Activated T-helper 9 cell treated with anti-CD3 and anti-CD28 coated beads, Interleukin-2, amount 50 U/mL, for 16 hours (primary cell): ENCODE results near the gene AMER3.

Source experiments
- DNase-seq: peaks from one replicate; pipeline ENCODE4 v3.0.0-alpha.2; 2020; ENCODE audit warnings: low read depth

AMER3 gene

DNA sequence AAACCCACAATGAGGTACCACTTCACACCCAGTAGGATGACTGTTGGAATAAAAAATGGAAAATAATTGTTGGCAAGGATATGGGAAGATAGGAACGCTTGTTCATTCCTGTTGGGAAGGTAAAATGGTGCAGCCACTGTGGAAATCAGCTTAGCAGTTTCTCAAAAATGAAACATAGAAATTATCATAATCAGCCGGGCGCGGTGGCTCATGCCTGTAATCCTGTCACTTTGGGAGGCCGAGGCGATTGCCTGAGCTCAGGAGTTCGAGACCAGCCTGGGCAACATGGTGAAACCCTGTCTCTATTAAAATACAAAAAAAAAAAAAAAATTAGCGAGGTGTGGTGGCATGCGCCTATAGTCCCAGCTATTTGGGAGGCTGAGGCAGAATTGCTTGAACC, 23.4 kb downstream of the AMER3 start:
- no peak for DNase-seq

DNA sequence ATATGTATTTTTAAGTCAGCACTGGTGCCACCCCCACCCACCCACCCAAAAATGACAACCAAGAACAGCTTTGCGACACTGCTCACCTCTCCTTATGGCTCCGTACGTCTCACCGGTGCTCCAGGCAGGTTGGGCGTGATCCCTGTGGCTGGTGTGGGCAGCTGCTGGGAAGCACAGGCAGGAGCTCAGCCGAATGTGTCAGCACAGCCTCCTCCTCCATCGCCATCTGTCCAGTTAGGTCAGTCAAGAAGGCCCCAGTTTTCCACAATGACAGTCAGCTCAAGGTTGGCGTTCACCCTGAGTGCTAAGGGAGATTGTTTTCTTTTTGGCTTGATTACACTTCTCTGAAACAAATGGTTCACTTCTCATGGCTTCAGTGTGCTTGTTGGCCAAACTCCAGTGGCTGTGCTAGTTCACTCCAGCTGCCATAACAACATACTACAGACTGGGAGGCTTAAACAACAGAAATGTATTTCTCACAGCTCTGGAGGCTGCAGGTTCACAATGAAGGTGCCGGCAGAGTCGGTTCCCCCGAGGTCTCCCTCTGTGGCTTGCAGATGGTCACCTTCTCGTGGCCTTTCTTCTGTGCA, 30.2 kb downstream of the AMER3 start:
- DNase-seq: no peak

DNA sequence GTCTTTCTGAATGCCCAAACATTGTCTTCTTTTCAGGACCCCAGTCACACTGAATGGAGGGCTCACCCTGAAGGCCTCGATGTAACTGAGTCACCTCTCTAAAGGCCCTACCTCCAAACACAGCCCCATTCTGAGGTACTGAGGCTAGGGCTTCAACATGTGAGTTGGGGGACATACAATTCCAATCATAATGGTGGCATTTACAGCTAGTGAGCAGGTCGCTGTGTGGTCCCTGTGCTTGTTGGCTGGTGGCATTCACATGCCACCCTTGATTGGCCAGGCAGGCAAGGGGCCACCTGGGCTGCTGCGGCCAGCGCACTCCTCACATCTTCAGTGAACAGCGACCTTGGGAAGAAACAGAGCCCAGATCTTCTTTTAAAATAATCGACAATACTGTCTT, 30.7 kb downstream of the AMER3 start:
- no peak for DNase-seq

DNA sequence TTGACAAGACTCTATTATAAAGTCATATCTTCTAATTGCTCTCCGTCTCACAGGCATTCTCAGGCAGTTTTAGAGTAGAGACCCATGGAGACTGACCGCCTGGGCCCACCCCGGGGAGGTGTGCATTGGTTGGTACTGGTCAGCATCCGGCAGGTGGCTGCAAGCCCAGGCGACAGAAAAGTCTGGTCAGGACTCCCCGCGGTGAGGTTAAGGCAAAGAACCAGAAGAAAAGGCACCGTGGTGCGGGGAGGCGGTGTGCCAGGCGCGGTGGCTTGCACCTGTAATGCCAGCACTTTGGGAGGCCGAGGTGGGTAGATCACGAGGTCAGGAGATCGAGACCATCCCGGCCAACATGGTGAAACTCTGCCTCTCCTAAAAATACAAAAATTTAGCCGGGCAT, 32.5 kb downstream of the AMER3 start:
- DNase-seq: no peak

DNA sequence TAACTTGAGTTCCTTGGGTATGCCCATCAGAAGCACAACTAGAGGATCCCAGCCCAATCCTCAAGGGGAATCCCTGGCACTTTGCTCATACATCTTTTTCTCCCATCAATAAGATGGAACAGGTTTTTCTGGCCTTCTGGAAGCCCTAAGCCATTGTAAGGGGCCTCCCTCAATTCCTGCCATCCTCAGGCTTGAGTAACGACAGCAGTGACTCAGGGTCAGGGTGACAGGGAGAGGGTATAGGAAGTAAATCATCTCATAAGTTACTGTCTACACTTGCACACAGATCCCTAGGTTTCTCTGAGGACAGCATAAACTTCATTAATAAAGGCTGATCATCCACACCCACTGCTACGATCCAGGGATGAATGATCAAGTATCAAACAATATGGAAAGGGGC, 35.0 kb downstream of the AMER3 start:
- no peak for DNase-seq

DNA sequence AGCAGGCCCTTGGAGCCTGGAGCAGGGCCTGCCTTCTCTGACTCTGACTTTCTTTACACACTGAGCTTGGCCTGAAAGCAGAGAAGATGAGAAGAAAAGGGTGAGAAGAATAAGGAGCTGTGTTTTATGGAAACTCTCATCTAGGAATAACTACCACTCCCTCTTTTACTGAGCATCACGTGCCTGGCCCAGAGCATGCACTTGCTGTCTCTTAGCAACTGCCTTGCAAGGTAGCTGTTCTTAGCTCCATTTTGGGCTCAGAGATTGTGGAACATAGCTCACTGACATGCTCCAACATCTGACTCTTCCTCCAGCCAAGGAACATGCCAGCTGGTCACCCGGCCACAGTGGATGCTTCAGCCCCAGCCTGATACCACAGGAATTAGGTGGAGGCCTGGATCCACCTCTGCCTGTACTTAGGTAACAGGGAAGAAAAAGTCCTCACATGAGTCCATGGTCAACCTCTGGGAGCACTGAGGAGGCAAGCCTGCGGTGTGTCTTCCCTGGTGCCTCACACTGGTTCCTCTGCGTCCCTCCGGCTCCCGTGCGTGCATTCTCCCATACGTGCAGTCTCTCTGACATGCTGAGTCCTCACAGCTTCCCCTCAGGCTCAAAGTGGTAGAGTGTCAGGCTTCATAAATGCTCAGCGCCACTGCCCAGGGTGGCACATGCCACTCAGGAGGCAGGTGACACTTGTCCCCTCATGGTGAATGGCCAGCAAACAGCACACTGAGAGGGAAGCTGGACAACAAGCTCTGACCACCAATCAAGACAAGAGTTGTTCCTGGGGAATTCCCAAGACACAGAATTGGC, 35.7 kb downstream of the AMER3 start:
- DNase-seq: no peak

DNA sequence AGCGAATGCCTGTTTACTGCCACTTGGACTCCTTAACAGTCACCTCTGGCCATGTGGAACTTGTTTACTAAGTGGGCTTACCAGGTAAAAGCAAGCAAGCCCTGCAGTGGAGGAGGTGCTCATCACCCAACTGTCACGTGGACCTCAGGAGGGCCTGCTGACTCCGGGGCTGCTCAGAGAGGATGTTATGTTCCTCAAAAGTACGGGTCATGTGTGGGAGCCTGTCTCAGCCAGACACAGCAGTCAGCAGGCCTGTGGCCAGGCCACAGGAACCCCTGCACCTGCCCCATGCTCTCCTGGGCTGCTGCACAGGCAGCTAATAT, 36.2 kb downstream of the AMER3 start:
- DNase-seq: no peak

DNA sequence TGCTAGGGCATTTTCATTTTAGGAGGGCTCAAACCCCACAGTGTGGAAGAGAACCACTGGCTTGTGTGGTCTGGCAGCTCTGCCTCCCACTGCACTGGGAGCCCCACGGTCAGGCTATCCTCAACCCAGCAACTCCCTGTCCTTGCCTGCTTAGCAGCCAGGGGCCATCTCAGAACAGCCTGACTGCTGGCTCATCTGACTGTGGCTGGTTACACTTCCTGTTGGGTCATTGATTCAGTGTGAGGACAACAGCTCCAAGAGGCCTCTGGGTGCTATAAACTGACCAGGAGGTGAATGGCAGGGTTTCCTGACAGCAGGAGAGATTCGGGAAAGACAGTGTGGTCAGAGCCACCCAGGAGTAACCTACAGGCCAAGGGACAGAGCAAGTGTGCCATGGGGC, 40.1 kb downstream of the AMER3 start:
- no peak for DNase-seq

DNA sequence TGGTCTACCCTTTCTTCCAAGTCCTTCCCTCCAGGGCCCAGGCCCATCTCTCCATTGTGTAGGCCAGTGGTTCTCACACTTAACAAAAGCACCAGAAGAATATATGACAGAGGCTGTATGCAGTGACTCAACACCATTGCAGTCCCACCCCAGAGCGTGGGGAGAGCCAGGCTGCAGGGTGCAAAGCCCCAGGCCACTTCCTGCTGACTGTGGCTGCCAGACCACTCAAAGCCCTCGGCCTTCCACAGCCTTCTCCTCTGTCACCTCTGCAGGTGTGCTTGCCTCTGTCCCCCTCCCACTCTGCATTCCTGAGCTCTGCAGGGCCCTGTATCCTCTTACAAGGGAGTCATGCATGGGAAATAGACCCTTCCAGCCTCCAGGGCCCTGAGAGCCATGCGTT, 41.0 kb downstream of the AMER3 start:
- DNase-seq: no peak

DNA sequence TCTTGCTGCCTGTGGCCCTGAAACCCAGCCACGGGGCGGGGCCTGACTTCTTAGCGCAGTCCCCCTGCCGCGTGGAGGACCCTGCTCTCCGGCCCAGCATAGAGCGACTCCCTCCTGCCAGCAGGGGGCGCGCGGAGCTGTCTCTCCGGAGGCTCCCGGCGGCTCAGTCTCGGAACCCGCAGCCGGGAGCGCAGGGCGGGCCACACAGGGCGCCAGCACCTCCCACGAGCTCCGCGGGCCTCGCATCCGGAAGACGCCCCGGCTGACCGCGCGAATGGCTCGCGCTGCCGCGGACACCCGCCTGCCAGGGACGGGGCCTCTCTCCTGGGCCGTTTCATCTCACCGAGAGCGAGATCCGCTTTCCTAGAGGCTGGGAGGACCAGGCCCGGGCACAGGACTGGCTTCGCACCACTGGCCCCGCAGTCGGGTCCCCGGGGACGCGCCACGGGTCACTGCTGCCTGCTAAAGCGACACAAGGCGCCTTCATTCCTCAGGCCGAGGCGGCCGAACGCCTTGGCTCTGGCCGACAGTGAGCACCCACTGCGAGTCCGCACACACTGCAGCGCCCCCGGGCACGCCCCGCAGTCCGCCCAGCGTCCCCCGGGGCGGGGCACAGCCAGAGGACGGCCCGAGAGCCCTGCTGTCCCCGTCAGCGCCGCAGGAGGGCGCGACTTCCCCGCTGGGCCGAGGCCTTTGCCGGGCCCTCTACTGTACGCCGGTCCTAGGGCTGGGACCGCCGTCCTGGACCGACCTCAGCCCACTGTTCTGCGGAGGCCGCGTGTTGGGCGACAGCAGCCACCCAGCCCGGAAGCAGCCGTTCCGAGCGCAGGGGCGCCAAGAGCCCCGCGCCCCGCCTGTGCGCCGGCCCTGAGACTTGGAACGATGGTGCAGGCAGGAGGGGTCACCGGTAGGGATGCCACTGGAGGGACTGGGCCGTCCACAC, 42.4 kb downstream of the AMER3 start:
- DNase-seq: peak; percentile 91

DNA sequence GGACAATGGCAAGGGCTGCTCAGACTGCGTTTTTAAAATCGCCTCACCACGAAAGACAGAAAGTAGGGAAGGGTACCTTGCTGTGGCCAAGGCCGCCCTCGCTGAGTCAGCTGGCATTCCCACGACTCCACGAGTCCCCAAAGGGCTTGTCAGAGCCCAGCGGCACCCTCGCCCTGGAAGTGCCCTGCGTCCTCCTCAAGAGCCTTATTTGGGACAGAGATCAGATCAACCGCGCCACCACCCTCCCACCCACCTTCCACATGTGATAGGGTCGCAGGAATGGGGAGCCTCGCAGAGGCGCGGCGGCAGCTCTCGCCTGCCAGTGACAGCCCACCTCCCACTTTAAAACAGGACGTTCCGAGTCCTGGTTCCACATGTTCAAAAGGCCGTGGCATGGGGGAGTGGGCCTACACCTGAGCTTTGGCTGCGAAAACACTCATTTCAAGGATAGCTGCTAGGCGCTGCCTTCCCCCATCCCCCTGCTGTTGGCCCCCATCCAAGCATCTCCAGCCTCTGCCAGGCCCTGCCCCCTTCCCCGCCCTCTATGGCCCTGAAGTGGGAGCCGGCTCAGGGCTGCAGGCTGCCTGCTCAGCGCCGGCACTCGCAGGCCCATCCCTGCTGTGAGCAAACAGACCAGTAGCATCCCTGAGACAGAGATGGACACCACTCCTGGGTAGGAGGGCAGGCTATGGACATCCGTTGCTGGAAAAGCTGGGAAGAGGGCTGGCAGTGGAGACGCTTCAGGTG, 43.3 kb downstream of the AMER3 start:
- DNase-seq: no peak

DNA sequence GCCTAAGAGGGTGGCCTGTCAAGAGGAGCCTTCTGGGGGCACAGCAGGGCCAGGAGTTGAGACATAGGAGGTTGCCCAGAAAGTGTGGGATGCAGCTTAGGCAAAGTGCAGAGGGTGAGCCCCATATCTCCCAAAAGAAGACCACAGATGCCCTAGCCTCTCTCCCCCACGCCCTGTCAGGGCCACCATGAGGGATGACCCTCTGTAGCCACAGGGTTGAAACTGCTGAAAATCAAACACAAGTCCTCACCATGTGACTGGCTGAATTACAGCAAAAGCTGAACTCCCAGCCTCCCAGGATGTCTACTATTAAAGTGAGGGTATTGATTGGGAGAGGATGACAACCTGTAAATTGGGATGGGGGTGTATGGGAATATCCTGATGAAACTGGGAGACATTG, 44.0 kb downstream of the AMER3 start:
- no peak for DNase-seq

DNA sequence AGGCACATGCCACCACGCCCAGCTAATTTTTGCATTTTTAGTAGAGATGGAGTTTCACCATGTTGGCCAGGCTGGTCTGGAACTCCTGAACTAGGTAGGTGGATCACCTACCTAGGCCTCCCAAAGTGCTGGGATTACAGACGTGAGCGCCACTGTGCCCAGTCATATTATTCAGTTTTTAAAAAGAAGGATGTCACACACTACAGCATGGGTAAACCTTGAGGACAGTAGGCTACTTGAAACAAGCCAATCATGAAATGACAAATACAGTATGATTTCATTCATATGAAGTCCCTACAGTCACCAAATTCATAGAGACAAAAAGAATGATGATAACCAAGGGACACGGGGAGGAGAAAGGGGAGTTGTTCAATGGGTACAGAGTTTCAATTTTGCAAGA, 50.3 kb downstream of the AMER3 start:
- no peak for DNase-seq

DNA sequence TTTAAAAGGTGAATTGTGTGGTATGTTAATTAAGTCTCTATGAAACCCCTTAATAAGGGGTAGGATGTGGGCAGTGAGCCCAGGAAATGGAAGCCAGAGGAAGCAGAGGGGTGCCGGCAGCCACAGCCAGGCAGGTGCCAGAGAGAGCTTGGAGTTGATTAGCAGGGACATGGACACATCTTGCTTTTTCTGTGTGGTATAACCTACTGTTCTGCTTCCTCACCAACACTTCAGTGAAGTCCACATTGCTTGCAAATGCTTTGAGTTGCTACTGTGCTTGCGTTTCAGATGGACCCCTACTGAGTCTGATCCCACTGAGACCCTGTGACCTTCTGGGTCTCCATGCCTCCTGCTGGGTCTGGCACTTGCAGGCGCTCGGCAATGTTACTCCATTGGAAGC, 51.0 kb downstream of the AMER3 start:
- DNase-seq: no peak

DNA sequence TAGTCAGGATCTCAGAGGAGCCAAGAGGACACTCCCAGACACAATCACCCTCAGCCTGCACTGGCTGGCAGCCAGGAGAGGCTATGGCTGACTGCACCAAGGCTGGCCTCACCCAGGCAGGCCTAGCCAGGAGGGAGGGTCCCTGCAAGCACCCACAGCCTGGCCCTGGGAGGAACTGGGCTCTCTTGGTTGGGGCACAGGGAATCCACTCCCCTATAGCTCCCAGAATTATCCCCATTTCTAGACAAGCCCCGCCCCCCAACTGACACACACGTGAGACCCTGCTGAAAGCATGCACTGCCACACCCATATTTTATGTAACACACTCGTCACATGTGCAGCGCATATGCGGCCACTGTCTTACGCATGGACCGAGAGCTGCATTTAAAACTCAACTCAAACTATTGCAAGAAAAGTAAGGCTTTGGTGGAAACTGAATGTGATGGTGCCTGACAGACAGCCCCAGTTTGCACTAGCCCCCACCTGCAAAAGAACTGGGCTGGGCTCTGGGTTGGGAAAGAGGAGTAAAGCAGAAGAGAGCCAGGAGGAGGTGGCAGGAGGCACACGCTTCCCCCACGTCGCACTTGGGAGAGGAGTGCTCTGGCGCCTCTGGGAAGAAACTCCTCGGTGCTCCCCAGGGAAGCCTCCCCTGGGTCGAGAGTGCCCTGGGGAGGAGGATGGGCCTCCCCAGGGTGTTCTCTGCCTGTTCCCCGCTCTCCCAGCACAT, 52.5 kb downstream of the AMER3 start:
- no peak for DNase-seq

DNA sequence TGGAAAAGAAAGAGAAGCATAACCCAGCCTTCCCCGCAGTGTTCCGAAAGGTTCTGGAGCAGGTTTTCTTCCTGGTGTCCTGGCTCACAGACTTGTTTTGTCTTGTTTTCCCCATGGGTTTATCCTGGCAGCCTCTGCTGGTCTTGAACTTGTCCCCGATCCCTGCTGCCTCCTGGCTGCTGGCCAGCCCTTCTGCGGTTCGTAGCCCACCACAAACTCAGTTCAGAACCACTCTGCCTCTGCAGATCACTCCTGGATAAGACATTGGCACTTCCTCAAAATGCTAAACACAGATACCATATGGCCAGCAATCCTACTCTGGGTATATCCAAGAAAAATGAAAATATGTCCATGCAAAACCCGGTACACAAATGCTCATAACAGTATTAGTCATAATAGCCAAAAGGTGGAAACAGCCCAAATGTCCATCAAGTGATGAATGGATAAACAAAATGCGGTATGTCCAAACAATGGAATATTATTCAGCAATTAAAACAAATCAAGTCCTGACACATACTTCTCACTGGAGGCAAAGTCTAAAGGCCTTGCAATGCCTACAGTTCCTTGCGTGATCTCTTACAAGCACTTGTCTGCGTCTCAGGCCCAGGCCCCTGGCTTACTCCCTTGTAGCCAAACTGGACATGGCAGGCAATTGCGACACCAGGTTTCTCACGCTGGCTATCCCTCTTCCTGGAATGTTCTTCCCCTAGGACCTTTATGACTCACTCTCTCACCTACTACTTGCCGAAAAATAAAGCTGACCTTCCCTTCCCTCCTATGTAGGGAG, 53.3 kb downstream of the AMER3 start:
- DNase-seq: no peak

DNA sequence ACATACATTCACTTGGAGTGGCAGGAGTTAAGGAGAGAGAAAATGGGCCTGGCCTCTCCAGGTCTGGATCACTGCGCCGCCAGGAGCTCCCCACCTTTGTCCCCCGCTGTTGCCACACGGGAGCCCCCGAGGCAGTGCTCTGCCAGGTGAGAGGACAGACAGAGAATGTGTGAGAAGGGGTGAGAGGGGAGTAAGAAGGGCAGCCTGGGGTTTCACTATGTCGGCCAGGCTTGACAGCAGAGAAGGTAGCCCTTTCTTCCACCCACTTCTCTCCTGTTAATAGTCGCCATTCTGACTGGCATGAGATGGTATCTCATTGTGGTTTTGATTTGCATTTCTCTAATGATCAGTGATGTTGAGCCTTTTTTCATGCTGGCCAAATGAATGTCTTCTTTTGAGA, 55.1 kb downstream of the AMER3 start:
- no peak for DNase-seq

DNA sequence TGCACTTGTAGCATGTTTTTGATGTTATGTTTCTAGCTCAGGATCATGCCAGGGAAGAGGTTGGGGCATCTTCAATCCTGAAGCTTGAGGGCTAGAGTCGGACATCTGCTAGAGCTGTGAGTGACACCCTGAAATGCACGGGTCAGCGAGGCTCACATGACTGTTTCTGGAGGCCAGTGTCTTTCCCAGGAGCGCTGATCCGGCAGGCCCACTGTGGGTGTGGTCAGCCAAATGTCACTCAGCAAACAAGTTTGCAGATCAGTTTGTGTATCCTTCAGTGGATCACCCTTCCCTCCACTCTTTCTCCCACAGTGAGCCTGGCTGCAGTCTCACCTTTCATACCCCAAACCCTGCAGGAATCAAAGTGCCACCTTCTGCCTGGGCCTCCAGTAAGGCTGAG, 58.4 kb downstream of the AMER3 start:
- DNase-seq: no peak

DNA sequence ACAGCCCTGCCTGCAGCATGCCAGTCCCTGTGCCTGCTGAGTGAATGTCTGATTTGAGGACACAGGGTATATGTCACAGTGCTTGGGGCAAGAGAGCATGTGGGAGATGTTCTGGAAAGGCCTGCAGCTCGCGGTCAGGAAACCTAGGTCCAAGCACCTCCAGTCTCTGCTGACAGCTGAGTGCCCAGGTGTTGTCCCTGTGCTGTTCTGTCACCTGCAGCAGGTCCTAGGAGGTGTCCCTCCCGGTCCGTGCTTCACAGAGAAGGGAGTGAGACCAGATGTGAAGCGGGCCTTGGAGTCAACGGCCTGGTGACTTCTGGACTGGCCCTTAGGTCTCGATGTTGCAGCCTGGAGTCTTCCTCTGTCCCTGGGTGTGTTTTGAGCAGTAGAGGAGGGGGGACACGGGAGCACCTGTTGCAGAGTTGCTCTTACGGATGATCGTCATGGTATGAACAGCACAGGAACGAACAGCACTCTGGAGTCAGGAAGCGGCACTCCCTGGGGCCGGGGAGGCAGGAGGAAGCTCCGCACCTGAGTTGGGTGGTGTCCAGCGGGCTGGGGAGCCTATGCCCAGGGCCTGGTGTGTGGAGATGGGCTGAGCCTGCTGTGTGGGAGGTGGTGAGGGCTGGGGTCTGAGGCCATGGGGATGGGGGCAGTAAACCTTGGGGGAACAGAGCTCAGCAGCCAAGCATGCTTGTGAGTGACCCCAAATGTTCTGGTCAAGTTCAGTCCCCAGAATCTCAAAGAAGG, 59.8 kb downstream of the AMER3 start:
- no peak for DNase-seq
